ENCODE data around the gene ZC3H12C. TPM values are rescaled to one million over a fixed set of nuclear protein-coding genes. Genes with fewer than 3 reads are reported as not detected.

ZC3H12C gene
- total and polyA plus RNA-seq, 2 of the 13 experiments (the other 11 are each of a cell fraction or from before 2014, with no cell fraction given), result 2.4 to 5.7 TPM

DNA sequence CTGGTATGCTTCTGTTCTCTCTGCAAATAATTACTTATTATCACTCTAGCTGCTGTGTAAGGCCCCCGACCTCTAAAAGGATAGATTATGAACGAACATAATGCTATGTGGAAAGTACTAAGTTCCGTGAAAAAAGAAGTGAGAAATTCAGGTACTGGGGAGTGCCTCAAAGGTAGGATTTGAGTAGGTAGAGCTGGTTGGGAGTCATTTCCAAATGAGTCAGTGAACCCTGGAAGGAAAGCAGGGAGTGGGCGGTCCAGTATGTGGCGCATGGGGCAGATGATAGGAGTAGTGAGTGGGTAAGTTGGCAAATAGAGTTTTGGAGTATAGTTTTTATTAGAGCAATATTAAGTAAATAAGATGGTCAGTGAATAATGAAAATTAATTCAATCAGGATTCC, 2.4 kb downstream of the ZC3H12C start:
- BruUV-seq (replicated peaks), result no TSS peak
- Histone ChIP-seq H3K9ac (ENCODE audit: insufficient read depth, low read depth, low read length) (no peak overlapping the region), H3K27ac (ENCODE audit: extremely low read length, insufficient read depth, low read length) (no peak overlapping the region), H3K4me2 (ENCODE audit: low read depth, low read length) (no peak overlapping the region), H3K79me2 (ENCODE audit: insufficient read depth, low read length) (peaks cover 25% of the 10 kb centered on the region), H3K4me1 (ENCODE audit: insufficient read depth, low read length) (peaks cover 27% of the 10 kb centered on the region), H3K4me3 (replicated peaks in 1 of 3; ENCODE audit: insufficient read depth in 1 of 3, low read depth in 2 of 3, low read length in 3 of 3) (no peak overlapping the region), H3K36me3 (replicated peaks in 1 of 2; ENCODE audit: control insufficient read depth in 1 of 2, insufficient read depth in 2 of 2, low read length in 2 of 2) (no peaks in the 10 kb centered on the region), H2AFZ (ENCODE audit: low read length) (no peak overlapping the region), H3K27me3 (ENCODE audit: control insufficient read depth in 1 of 2, insufficient read depth in 2 of 2, low read length in 2 of 2) (peaks cover 1 to 6% of the 10 kb centered on the region in 2 experiments; a peak in 1 of 5 replicates), H4K20me1 (ENCODE audit: insufficient read depth, low read length) (no peaks in the 10 kb centered on the region), H3K9me3 (ENCODE audit: low read length) (no peaks in the 10 kb centered on the region)
- FAIRE-seq (no peak), ATAC-seq (no peak), DNase-seq (ENCODE audit: low spot score) (no peak)
- in situ Hi-C loops (cut with HindIII; ENCODE audit: extremely low pct_ligation_motif_present, low pct_unique_long_range_greater_than_20kb), result no loop called here
- WGBS (ENCODE audit: low lambda C conversion rate), result 92% methylated on average over 5 of the region's 5 CpGs
- CTCF ChIA-PET (ENCODE audit: low intra/inter-chr PET ratio, low total read pairs), result no interaction called here
- POLR2A ChIA-PET, result no interaction called here
- intact Hi-C loops (cut with micrococcal nuclease; ENCODE audit: unreplicated experiment), result loop anchor here (10.0 kb wide), 2 partner anchors 279 to 339 kb away; no protein-coding TSS in a partner anchor
- no peak for TF ChIP-seq ONECUT2 (CRISPR knock-in tag; IDR thresholded peaks at IDR 0.05)
- TF ChIP-seq ZZZ3 (CRISPR knock-in tag; IDR thresholded peaks at IDR 0.05; ENCODE audit: borderline replicate concordance), result no peak
- TF ChIP-seq, protein P1, sequence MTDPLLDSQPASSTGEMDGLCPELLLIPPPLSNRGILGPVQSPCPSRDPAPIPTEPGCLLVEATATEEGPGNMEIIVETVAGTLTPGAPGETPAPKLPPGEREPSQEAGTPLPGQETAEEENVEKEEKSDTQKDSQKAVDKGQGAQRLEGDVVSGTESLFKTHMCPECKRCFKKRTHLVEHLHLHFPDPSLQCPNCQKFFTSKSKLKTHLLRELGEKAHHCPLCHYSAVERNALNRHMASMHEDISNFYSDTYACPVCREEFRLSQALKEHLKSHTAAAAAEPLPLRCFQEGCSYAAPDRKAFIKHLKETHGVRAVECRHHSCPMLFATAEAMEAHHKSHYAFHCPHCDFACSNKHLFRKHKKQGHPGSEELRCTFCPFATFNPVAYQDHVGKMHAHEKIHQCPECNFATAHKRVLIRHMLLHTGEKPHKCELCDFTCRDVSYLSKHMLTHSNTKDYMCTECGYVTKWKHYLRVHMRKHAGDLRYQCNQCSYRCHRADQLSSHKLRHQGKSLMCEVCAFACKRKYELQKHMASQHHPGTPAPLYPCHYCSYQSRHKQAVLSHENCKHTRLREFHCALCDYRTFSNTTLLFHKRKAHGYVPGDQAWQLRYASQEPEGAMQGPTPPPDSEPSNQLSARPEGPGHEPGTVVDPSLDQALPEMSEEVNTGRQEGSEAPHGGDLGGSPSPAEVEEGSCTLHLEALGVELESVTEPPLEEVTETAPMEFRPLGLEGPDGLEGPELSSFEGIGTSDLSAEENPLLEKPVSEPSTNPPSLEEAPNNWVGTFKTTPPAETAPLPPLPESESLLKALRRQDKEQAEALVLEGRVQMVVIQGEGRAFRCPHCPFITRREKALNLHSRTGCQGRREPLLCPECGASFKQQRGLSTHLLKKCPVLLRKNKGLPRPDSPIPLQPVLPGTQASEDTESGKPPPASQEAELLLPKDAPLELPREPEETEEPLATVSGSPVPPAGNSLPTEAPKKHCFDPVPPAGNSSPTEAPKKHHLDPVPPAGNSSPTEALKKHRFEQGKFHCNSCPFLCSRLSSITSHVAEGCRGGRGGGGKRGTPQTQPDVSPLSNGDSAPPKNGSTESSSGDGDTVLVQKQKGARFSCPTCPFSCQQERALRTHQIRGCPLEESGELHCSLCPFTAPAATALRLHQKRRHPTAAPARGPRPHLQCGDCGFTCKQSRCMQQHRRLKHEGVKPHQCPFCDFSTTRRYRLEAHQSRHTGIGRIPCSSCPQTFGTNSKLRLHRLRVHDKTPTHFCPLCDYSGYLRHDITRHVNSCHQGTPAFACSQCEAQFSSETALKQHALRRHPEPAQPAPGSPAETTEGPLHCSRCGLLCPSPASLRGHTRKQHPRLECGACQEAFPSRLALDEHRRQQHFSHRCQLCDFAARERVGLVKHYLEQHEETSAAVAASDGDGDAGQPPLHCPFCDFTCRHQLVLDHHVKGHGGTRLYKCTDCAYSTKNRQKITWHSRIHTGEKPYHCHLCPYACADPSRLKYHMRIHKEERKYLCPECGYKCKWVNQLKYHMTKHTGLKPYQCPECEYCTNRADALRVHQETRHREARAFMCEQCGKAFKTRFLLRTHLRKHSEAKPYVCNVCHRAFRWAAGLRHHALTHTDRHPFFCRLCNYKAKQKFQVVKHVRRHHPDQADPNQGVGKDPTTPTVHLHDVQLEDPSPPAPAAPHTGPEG (CRISPR knock-in tag; IDR thresholded peaks at IDR 0.05), result no peak
- TF ChIP-seq, protein P2, sequence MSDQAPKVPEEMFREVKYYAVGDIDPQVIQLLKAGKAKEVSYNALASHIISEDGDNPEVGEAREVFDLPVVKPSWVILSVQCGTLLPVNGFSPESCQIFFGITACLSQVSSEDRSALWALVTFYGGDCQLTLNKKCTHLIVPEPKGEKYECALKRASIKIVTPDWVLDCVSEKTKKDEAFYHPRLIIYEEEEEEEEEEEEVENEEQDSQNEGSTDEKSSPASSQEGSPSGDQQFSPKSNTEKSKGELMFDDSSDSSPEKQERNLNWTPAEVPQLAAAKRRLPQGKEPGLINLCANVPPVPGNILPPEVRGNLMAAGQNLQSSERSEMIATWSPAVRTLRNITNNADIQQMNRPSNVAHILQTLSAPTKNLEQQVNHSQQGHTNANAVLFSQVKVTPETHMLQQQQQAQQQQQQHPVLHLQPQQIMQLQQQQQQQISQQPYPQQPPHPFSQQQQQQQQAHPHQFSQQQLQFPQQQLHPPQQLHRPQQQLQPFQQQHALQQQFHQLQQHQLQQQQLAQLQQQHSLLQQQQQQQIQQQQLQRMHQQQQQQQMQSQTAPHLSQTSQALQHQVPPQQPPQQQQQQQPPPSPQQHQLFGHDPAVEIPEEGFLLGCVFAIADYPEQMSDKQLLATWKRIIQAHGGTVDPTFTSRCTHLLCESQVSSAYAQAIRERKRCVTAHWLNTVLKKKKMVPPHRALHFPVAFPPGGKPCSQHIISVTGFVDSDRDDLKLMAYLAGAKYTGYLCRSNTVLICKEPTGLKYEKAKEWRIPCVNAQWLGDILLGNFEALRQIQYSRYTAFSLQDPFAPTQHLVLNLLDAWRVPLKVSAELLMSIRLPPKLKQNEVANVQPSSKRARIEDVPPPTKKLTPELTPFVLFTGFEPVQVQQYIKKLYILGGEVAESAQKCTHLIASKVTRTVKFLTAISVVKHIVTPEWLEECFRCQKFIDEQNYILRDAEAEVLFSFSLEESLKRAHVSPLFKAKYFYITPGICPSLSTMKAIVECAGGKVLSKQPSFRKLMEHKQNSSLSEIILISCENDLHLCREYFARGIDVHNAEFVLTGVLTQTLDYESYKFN (CRISPR knock-in tag; conservative IDR thresholded peaks at IDR 0.05), result no peak
- TF ChIP-seq ADNP (CRISPR knock-in tag; IDR thresholded peaks at IDR 0.05), result no peak
- TF ChIP-seq, protein P3, sequence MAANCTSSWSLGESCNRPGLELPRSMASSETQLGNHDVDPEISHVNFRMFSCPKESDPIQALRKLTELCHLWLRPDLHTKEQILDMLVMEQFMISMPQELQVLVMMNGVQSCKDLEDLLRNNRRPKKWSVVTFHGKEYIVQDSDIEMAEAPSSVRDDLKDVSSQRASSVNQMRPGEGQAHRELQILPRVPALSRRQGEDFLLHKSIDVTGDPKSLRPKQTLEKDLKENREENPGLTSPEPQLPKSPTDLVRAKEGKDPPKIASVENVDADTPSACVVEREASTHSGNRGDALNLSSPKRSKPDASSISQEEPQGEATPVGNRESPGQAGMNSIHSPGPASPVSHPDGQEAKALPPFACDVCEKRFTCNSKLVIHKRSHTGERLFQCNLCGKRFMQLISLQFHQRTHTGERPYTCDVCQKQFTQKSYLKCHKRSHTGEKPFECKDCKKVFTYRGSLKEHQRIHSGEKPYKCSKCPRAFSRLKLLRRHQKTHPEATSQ (CRISPR knock-in tag; IDR thresholded peaks at IDR 0.05; ENCODE audit: borderline replicate concordance), result no peak
- TF ChIP-seq, protein P4, sequence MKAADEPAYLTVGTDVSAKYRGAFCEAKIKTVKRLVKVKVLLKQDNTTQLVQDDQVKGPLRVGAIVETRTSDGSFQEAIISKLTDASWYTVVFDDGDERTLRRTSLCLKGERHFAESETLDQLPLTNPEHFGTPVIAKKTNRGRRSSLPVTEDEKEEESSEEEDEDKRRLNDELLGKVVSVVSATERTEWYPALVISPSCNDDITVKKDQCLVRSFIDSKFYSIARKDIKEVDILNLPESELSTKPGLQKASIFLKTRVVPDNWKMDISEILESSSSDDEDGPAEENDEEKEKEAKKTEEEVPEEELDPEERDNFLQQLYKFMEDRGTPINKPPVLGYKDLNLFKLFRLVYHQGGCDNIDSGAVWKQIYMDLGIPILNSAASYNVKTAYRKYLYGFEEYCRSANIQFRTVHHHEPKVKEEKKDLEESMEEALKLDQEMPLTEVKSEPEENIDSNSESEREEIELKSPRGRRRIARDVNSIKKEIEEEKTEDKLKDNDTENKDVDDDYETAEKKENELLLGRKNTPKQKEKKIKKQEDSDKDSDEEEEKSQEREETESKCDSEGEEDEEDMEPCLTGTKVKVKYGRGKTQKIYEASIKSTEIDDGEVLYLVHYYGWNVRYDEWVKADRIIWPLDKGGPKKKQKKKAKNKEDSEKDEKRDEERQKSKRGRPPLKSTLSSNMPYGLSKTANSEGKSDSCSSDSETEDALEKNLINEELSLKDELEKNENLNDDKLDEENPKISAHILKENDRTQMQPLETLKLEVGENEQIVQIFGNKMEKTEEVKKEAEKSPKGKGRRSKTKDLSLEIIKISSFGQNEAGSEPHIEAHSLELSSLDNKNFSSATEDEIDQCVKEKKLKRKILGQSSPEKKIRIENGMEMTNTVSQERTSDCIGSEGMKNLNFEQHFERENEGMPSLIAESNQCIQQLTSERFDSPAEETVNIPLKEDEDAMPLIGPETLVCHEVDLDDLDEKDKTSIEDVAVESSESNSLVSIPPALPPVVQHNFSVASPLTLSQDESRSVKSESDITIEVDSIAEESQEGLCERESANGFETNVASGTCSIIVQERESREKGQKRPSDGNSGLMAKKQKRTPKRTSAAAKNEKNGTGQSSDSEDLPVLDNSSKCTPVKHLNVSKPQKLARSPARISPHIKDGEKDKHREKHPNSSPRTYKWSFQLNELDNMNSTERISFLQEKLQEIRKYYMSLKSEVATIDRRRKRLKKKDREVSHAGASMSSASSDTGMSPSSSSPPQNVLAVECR (CRISPR knock-in tag; IDR thresholded peaks at IDR 0.05; ENCODE audit: borderline replicate concordance), result no peak
- no peak for TF ChIP-seq MED1 (CRISPR knock-in tag; IDR thresholded peaks at IDR 0.05)
